ENCODE results near the gene CDK5RAP2. TPM values are rescaled to one million over a fixed set of nuclear protein-coding genes. Genes with fewer than 3 reads are reported as not detected.
"Not testable (repeated sequence)": the region's sequence is repeated elsewhere in the genome, so short reads cannot be mapped to it uniquely, and the experiment has no call there.

Gene CDK5RAP2
- total RNA-seq, 1 donor from 2014 or later, result 74.0 TPM

GRCh38 chr9:120528829-120529228 is 51.1 kb downstream of the CDK5RAP2 start:
- ATAC-seq (ENCODE audit: poor library complexity) (no peak), DNase-seq (no peak)
- intact Hi-C loops (cut with DNase I), result no loop called here

- ATAC-seq (ENCODE audit: poor library complexity), result no peak
- intact Hi-C loops (cut with DNase I), result no loop called here
- DNase-seq, result no peak
Measured at GRCh38 chr9:120528327-120528726, 51.6 kb downstream of the CDK5RAP2 start.

- intact Hi-C loops (cut with DNase I), result no loop called here
- ATAC-seq (ENCODE audit: poor library complexity) (no peak), DNase-seq (no peak)
Measured at GRCh38 chr9:120526534-120526933, 53.4 kb downstream of the CDK5RAP2 start.

DNA sequence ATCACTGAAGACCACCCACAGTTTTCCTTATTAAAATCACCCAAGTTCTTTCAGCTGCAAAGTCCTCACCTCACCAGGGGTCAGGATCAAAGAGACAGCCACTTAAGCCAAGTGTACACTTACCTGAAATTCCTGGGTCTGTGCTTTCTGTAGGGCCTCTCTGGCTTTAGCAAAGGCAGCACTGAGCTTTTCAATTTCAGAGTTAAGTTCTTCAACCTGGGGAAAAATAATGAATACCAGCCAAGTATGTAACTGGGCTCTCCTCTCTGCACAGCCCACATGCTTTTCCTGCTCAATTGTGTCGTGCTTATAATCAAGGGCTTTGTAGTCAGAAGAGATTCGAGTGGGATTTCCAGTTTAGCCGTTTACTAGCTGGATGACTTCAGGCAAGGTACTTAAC is 55.1 kb downstream of the CDK5RAP2 start:
- intact Hi-C loops (cut with DNase I), result no loop called here
- no peak for ATAC-seq (ENCODE audit: poor library complexity)
- DNase-seq, result no peak

- ATAC-seq (ENCODE audit: poor library complexity) (peak; percentile 20), DNase-seq (no peak)
- intact Hi-C loops (cut with DNase I), result no loop called here
Measured at GRCh38 chr9:120524038-120524437, 55.9 kb downstream of the CDK5RAP2 start.

DNA sequence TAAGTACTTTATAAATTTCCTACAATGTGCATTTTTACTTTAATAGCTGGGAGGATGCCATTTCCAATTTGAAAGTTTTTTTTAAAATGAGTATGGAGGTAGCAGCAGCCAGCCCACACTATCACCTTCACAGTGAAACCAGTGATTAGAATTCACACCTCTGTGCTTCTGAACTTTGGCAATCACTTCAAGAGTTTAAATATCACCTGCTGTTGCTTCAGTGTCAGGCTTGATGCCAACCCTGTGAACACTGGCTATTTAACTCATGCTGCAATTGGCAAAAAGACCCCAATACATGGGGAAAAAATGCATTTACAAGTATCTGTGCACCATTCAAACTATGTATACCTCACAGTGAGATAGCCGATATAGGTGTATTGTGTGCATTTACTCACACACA is 57.4 kb downstream of the CDK5RAP2 start:
- ATAC-seq (ENCODE audit: poor library complexity) (peak; percentile 40), DNase-seq (no peak)
- intact Hi-C loops (cut with DNase I), result no loop called here

- DNase-seq, result no peak
- intact Hi-C loops (cut with DNase I), result no loop called here
- ATAC-seq (ENCODE audit: poor library complexity), result no peak
Measured at GRCh38 chr9:120522032-120522431, 57.9 kb downstream of the CDK5RAP2 start.

DNA sequence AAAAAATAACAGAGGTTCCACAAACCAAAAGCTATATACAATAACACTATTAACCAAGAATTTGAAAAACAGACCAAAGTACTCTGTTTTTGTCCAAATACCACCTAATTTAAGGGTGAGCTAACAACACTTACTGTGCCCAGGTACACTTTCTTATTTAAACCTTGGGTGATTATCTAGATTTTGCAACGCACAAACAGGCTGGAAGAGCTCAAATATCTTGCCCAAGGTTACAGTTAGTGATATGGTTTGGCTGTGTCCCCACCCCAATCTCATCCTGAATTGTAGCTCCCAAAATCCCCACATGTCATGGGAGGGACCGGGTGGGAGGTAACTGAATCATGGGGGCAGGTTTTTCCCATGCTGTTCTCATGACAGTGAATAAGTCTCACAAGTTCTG is 58.9 kb downstream of the CDK5RAP2 start:
- DNase-seq, result no peak
- intact Hi-C loops (cut with DNase I), result no loop called here
- no peak for ATAC-seq (ENCODE audit: poor library complexity)

GRCh38 chr9:120515996-120516395 is 64.0 kb downstream of the CDK5RAP2 start:
- intact Hi-C loops (cut with DNase I); ATAC-seq (ENCODE audit: poor library complexity); DNase-seq: not testable (repeated sequence)

- DNase-seq; ATAC-seq (ENCODE audit: poor library complexity); intact Hi-C loops (cut with DNase I): not testable (repeated sequence)
Measured at GRCh38 chr9:120515481-120515880, 64.5 kb downstream of the CDK5RAP2 start.

GRCh38 chr9:120514405-120514804 is 65.6 kb downstream of the CDK5RAP2 start:
- ATAC-seq (ENCODE audit: poor library complexity) (peak; percentile 36), DNase-seq (no peak)
- intact Hi-C loops (cut with DNase I), result no loop called here

DNA sequence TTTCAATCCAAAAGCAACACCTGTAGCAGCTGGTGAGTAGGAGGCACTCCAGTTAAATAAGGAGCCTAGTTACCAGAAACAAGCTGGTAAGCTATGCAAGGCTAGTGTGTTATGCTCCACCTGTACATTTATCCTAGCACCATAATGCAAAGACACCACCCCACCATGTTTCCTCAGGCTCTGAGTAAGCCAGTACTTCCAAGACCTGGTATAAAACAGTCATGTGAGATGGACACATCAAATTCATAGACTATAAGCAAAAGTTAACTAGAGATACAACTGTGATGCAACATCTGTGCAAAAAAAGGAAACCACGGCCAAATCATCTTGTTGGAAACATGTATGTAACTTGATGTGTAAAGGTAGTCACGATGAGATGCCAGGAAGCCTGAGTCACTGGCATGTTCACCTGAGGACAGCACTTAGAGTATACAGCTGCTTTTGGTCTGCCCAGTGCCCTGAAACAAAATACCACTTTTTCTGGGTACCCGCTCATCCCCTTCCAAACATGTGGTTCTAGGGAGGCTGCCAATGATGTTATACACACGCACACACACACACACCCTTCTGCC is 66.1 kb downstream of the CDK5RAP2 start:
- DNase-seq (no peak), ATAC-seq (ENCODE audit: poor library complexity) (no peak)
- intact Hi-C loops (cut with DNase I), result no loop called here

DNA sequence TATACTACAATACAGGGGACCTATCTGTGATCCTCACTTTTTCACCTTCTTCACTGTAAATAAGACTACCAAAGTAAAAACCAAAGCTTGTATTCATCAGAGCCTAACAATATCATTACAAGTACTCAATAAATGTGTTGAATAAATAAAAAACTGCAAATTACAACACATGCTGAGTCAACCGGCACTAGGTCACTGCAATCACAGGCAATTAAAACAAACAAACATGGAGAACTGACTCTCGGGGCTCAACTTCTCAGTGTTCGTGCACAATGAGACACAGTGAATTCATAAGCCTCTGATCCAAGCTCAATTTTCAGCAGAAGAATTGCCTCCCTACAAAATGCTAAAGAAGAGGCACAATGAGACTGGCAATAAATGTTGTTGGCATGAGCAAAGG is 69.2 kb downstream of the CDK5RAP2 start:
- no peak for ATAC-seq (ENCODE audit: poor library complexity)
- DNase-seq, result no peak
- intact Hi-C loops (cut with DNase I), result no loop called here

DNA sequence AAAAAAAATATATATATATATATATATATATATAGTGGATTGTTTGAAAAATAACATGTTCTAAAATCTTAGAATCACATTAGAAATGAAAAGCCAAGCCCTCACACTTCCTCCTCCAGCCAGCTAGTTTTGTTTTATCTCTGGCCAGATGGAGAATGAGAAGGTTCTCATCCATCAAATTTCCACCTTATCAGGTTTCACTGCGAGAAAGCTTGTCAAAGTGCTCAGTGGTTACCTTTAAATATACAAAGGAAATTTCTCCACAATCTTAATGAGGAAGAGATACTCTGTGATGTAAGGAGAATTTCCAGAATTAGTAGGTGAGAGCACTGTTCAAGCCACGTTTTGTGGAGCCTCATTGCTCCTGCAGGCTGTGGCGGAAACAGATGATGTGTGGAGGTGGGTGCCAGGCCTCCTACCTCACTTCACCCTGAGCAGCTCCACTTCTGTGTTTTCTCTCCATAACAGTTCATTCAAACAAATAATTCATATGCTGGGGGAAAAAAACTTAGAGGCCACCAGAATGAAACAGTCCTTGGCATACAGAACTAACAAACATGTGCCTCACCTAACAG is 71.9 kb downstream of the CDK5RAP2 start:
- intact Hi-C loops (cut with DNase I), result no loop called here
- DNase-seq (no peak), ATAC-seq (ENCODE audit: poor library complexity) (no peak)

DNA sequence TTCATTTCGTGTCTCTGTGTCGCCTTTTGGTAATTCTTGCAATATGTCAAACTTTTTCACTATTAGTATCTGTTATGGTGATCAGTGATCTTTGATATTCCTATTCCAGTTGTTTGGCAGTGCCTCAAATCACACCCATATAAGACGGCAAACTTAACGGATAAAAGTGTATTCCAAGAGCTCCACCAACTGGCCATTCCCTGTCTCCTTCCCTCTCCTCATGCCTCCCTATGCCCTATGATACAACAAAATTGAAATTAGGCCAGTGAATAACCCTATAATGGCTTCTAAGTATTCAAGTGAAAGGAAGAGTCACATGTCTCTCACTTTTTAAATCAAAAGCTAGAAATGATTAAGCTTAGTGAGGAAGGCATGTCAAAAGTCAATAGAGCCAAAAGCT is 74.8 kb downstream of the CDK5RAP2 start:
- peak; percentile 61 for ATAC-seq (ENCODE audit: poor library complexity)
- intact Hi-C loops (cut with DNase I), result no loop called here
- DNase-seq, result no peak

DNA sequence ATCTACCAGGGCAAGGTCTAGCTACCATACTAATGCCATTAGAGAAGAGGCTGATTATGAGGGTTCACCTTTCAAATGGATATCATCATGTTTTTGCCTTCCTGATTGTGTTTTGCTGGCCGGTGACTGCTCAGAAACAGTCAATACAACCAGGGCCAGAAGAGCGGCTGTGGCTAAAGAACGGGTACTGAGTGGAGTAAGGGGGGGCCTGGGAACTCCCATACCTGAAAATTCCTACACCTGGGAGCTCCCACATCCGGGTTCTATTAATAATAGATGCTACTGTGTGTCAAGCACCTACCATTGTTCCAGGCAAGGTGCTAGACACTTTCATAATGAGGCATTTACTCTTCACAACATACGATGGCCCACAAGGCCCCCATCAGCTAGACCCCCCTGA is 79.2 kb downstream of the CDK5RAP2 start:
- intact Hi-C loops (cut with DNase I), result no loop called here
- no peak for ATAC-seq (ENCODE audit: poor library complexity)

GRCh38 chr9:120497865-120498264 is 82.1 kb downstream of the CDK5RAP2 start:
- DNase-seq; intact Hi-C loops (cut with DNase I); ATAC-seq (ENCODE audit: poor library complexity): not testable (repeated sequence)

More for the DNA sequence above, 79.2 kb downstream of the CDK5RAP2 start:
- no peak for DNase-seq

DNA sequence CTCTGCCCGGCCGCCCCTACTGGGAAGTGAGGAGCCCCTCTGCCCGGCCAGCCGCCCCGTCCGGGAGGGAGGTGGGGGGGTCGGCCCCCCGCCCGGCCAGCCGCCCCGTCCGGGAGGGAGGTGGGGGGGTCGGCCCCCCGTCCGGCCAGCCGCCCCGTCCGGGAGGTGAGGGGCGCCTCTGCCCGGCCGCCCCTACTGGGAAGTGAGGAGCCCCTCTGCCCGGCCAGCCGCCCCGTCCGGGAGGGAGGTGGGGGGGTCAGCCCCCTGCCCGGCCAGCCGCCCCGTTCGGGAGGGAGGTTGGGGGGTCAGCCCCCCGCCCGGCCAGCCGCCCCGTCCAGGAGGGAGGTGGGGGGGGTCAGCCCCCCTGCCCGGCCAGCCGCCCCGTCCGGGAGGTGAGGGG is 83.5 kb downstream of the CDK5RAP2 start:
- DNase-seq; ATAC-seq (ENCODE audit: poor library complexity); intact Hi-C loops (cut with DNase I): not testable (repeated sequence)

DNA sequence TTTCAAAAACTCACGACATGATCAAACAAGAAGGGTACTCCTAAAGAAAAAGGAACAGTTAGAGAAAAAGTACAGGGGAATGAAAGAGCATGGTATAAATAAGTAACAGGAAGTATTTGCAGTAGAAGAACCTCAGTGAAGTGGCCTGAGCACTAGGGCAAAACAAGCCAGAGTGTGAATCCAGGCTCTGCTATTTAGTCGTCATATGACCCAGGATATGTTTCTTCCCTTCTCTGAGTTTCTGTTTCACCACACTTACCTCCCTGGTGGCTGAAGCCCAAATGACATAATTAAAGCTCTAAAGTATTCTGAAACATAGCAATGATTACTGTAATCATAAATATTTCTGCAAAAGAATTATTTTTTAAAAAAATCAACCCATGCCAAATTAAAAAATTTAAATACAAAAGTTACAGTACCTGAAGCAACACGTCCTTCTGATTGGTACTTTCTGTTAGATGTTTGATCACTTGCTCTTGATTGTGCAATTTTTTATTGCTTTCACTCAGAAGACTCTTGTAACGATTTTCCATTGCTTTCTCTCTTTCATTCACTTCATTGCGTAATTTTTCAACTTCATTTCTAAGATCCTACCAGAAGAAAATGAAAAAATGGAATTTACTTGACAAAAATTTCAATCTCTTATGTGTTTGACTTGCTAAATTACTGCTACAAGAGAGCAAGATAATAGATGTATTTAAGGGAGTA is 88.9 kb downstream of the CDK5RAP2 start:
- peak; percentile 43 for ATAC-seq (ENCODE audit: poor library complexity)
- no peak for DNase-seq
- intact Hi-C loops (cut with DNase I), result no loop called here

DNA sequence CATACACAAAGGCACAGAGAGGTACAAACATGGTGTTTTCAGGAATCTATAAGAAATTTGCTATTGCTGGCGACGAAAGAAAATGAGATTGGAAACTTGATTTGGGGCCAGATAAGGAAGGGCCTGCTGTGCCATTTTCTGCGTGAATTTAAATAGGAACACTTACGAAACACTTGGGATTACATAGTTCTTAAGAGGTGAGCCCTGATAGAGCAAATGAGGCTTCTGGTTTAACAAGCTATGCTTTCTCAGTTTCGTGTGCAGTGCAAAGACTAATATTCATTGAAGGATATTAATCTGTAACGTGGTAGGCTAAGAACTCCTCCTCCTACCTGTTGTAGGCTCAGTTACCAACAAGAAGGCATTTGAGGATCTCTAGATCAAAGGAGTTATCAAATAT is 93.1 kb downstream of the CDK5RAP2 start:
- no peak for DNase-seq

More for the DNA sequence above, 93.1 kb downstream of the CDK5RAP2 start:
- intact Hi-C loops (cut with DNase I), result no loop called here
- no peak for ATAC-seq (ENCODE audit: poor library complexity)

Measured in Right ventricle myocardium superior (tissue), 1 donor.